Measurements from ENCODE around the gene PHF21A. TPM values are rescaled to one million over a fixed set of nuclear protein-coding genes. Genes with fewer than 3 reads are reported as not detected.

The PHF21A gene
- total and polyA plus RNA-seq, 2 of the 8 experiments (the other 6 are each of a cell fraction or from before 2014, with no cell fraction given): 17.6 to 40.3 TPM

DNA sequence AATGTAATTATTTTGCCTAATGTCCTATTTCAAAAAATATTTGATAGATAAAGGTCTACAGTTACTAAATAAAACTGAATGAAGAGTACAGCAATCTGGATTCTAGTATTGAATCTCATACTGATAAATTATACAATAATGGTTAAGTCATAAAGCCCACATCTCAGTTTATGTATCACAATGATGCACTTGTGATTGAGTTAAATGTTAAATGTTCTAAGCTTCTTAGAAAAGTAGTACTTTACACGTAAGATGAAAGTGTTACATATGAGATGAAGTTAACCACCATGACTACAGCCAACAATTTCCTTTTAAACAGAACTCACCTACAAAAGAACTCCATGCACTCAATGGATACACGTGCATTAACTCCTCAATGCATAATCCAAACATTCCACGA is 51.7 kb downstream of the PHF21A start (continued):
- TF ChIP-seq BCL11A (IDR thresholded peaks at IDR 0.05; ENCODE audit: low read depth in 2 of 2, low read length in 2 of 2) (no peak), NANOG (IDR thresholded peaks at IDR 0.05; ENCODE audit: insufficient read depth, low read depth, low read length, poor library complexity, severe bottlenecking) (no peak), YY1 (IDR thresholded peaks at IDR 0.05; ENCODE audit: low read depth, low read length) (no peak), KDM1A (IDR thresholded peaks at IDR 0.05; ENCODE audit: borderline replicate concordance, low read length) (no peak), TAF7 (optimal IDR thresholded peaks at IDR 0.05; ENCODE audit: borderline replicate concordance, low read depth, low read length) (no peak), GABPA (IDR thresholded peaks at IDR 0.05; ENCODE audit: borderline replicate concordance, insufficient read depth, low read length) (no peak), SIN3A (conservative IDR thresholded peaks at IDR 0.05 in 1 of 2, IDR thresholded peaks at IDR 0.05 in 1 of 2; ENCODE audit: low read depth in 1 of 2, low read length in 2 of 2) (no peak), SP2 (IDR thresholded peaks at IDR 0.05; ENCODE audit: low read length) (no peak), SIX5 (IDR thresholded peaks at IDR 0.05; ENCODE audit: low read depth, low read length) (no peak)
- TF ChIP-seq, protein P1, sequence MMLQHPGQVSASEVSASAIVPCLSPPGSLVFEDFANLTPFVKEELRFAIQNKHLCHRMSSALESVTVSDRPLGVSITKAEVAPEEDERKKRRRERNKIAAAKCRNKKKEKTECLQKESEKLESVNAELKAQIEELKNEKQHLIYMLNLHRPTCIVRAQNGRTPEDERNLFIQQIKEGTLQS (IDR thresholded peaks at IDR 0.05; ENCODE audit: insufficient read depth, low read depth, low read length): no peak
